HG03039 (cell line): ENCODE data around the gene LATS2.
"Not testable (repeated sequence)": the region's sequence is repeated elsewhere in the genome, so short reads cannot be mapped to it uniquely, and the experiment has no call there.

Source experiments
- ATAC-seq: cut with Tn5 transposase; IDR thresholded peaks from one replicate; pipeline ENCODE4 v1.9.1; 2021; ENCODE audit warnings: mild to moderate bottlenecking, moderate library complexity; ENCODE audit not compliant: unreplicated experiment

The LATS2 gene

DNA sequence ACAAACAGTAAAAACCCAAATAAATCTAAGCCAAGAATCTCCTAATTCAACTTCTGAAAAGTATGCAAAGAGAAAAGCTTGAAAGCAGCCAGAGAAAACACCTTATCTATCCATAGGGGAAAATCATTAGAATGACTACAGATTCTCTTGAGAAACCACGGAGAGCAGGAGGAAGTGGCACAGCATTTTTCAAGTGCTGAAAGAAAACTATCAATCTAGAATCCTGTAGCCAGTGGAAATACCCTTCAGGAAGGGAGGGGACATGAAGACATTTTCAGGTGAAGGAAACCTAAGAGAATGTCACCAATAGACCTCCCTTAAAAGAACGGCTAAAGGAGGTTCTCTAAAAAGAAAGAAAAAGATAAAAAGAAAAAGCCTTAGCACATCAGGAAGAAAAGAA is 92.6 kb downstream of the LATS2 start:
- no peak for ATAC-seq

DNA sequence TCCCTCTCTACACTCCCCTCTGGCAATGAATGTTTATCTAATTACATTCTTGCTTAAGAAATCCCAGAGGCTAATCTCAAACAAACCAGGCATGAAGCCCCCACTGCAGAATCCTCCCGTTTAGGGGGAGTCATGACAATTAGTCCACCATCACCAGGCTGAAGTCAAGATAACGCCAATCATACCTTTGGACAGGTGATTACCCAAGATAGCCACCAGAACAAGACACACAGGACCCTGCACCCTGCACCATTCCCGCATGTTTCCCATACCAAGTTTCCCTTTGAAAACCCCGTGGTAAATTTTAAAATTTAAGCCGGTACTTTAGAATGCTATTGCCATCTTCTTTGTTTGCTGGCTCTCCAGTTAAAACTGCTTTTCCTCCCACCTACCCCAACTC is 94.0 kb downstream of the LATS2 start:
- no peak for ATAC-seq

DNA sequence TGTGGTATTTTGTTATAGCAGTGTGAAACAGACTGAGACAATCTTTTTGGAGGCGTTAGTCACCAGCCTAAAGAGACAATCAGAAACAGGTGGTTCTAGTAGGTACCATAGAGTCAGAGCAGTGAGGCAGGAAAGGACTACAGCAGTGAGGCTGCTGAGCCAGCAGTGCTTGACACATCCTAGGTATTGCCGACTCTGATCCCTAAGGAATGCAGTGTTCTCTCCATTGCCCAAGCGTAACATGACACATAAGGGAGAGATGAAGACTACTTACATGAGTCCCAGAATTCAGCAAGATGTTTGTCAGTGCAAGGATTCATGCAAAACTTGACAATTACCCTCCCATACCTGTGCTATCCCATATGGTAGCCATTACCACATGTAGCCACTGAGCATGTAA is 96.5 kb downstream of the LATS2 start:
- no peak for ATAC-seq

GRCh38 chr13:20961663-20962062 is 99.7 kb downstream of the LATS2 start:
- ATAC-seq, result not testable (repeated sequence)

GRCh38 chr13:20960663-20961309 is 100.6 kb downstream of the LATS2 start:
- ATAC-seq, result no peak

DNA sequence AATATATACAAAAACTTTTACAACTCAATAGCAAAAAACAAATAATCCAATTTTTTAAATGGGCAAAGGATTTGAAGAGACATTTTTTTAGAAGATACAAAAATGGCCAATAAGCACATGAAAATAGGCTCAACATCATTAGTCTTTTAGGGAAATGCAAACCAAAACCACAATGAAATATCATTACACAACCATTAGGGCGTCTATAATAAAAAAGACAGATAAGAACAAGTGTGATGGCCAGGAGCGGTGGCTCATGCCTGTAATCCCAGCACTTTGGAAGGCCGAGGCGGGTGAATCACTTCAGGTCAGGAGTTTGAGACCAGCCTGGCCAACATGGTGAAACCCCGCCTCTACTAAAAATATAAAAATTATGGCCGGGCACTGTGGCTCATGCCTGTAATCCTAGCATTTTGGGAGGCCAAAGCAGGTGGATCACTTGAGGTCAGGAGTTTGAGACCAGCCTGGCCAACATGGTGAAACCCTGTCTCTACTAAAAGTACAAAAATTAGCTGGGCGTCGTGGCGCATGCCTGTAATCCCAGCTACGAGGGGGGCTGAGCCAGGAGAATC is 104.3 kb downstream of the LATS2 start:
- not testable (repeated sequence) for ATAC-seq

- ATAC-seq, result no peak
These were observed 105.9 kb downstream of the LATS2 start for GRCh38 chr13:20955496-20955895.

DNA sequence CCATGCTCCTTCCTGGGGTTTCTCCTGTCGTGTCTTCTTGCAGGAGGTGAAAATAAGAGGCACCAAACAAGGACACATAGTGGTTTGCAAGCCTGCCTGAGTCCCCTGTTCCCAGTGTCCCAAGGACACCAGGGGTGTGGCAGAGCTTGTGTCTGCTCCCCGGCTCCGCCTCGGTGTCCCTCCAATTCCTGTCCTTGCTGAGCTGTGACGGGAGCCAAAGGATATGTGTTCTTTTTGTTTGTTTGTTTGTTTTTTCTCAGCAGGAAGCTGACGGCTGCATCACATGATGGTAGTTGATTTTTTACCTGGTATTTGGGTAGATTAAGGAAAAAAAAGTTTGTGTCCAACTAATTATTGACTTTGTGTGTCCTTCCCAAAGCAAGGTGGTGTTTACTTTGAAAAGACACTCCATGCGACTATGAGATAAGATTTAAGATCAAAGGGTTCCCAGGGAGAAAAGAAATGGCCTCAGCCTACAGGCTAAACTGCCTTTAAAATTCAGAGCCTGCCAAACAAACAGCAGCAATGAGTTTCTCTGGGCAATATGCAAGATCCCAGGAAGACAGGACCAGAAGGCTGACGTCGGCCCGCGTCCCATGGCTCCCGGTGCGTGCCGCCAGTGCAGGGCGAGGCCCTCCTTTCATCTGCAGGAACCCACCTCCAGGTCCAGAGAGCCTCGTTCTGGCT is 108.0 kb downstream of the LATS2 start:
- ATAC-seq, result no peak

- no peak for ATAC-seq
These were observed 108.5 kb downstream of the LATS2 start for GRCh38 chr13:20952838-20953237.

- not testable (repeated sequence) for ATAC-seq
These were observed 113.4 kb downstream of the LATS2 start for GRCh38 chr13:20948001-20948400.

GRCh38 chr13:20945952-20946383 is 115.4 kb downstream of the LATS2 start:
- no peak for ATAC-seq

- no peak for ATAC-seq
These were observed 118.3 kb downstream of the LATS2 start for GRCh38 chr13:20942938-20943559.

GRCh38 chr13:20940511-20940910 is 120.9 kb downstream of the LATS2 start:
- not testable (repeated sequence) for ATAC-seq

GRCh38 chr13:20940083-20940482 is 121.3 kb downstream of the LATS2 start:
- no peak for ATAC-seq

- ATAC-seq, result no peak
These were observed 121.7 kb downstream of the LATS2 start for GRCh38 chr13:20939662-20940061.

- no peak for ATAC-seq
These were observed 123.1 kb downstream of the LATS2 start for GRCh38 chr13:20938302-20938701.

DNA sequence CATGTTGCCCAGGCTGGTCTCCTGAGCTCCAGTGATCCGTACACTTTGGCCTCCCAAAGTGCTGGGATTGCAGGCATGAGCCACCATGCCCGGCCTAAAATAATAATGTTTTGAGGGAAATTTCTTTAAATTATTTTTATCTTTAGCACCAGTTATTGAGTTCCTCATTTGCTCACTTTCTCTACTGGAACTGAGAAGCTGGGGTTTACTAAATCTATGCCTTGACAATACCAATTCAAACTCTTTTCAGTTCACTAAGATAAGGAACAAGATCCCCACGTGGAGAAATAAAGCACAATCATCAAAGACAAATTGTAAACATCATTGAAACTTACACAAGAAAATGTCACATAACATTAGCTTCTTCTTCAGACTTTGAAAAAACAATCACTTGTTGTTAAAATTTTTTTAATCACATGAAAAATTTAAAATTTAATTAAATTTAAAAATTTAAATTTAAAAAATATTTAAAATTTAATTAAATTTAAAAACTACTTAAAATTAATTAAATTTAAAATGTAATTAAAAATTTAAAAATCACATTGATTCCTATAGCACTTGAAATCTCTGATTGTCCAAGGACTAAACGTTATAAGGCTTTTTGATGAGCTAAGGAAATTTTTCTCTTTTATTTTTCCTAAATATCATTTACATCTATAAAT is 133.7 kb downstream of the LATS2 start:
- no peak for ATAC-seq

DNA sequence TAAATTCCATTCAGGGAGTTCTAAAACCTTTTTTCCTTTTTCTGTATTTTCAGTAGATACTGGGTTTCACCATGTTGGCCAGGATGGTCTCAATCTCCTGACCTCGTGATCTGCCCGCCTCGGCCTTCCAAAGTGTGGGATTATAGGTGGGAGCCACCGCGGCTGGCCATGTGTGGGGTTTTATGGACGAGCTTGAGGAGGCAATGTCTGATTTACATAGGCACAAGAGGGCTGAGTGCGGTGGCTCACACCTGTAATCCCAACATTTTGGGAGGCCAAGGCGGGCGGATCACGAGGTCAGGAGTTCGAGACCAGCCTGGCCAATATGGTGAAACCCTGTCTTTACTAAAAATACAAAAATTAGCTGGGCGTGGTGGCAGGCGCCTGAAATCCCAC is 136.0 kb downstream of the LATS2 start:
- ATAC-seq, result not testable (repeated sequence)

- no peak for ATAC-seq
These were observed 136.5 kb downstream of the LATS2 start for GRCh38 chr13:20924758-20925394.

DNA sequence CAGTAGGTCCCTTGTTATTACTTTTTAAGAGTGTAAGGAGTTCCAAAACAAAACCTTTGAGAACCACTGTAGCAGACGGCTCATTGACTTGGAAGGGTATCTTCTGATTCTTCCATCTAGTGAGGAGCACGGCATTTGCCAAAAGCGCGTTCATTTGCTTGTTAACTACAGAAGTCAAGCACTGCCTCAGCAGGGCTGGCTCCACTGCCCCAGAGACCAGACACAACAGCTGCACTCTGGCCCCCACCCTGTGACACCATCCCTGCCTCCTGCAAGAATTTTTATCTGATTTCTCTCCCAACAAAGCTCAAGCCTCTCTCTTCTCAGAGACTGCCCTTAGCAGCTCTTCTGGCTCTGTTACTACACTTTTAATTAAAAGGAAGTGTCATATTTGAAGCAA is 138.1 kb downstream of the LATS2 start:
- no peak for ATAC-seq
